ENCODE data around the gene ITGB1BP1.
"Not testable (repeated sequence)": the region's sequence is repeated elsewhere in the genome, so short reads cannot be mapped to it uniquely, and the experiment has no call there.

ITGB1BP1 gene

DNA sequence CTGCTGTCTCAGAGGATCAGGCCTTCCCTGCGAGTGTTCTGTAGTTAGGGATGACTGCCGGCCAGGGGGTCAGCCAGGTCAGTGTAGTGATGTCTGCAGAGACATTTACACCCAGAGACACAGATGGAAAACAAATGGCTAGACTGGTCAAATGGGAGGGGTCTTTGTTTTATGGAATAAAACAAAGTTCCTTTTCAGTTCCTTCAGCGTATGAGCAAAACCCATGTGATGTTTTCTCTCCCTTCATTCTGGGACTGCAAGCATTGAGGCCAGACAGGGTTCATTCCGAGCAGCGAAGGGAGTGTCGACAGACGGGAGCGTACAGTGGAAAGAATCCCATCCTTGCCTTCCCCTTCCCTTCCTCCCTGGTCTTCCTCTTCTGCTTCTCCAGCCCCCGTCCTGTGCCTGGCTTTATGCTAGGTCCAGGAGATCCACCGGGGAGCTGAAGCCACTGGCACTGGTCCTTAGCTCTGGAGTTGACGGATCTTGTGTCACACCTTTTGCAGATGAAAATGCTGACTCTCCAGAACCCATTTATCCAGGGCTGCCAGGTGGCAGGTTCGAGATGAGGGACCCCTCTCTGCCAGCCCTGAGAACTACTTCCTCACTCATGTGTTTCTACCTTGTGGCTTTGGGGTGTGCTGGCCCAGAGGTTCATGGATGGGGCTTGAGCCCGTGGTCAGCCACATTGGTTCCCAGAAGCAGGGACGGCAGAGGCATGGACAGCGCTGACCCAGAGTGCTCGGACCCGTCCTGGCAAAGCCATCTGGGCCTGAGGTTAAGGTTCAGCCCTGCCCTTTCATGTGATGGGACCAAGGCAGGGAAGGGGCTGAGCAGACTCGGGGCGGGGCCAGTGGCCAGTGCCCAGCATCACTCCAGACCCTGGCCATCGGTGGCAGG lies 24.2 kb downstream of the ITGB1BP1 start:
- CTCF ChIA-PET: no interaction called here
- no peak for TF ChIP-seq CTCF (conservative IDR thresholded peaks at IDR 0.05; ENCODE audit: low read depth)
- H3K27ac ChIP-seq: peak overlapping the region; percentile 52
- POLR2A ChIA-PET (ENCODE audit: low non-redundant PET): no interaction called here
- no peak for DNase-seq (ENCODE audit: low spot score)

GRCh38 chr2:9398251-9398650 lies 25.1 kb downstream of the ITGB1BP1 start:
- DNase-seq (ENCODE audit: low spot score); POLR2A ChIA-PET (ENCODE audit: low non-redundant PET); CTCF ChIA-PET: not testable (repeated sequence)
- peak overlapping the region; percentile 52 for H3K27ac ChIP-seq

DNA sequence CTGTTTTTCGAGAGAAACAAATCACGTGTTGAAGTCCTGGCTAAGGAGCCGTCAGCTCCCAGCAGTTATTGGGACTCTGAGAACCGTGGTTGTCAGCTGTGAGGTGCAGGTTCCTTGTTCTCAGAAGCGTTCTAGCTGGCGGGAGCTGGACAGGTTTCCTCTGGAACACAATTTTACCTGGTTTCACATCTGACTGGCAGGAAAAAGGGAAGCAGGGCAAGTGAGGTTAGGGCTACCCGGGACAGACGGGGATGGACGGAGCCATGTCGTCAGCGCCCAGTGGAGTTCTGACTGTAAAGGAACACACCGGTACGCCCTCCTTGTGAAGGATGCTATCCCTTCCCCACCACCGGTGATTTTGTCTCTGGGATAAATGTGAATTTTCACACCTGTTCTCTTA lies 26.1 kb downstream of the ITGB1BP1 start:
- no peak for DNase-seq (ENCODE audit: low spot score)
- peak overlapping the region; percentile 24; the same call in 1 of the 2 replicates for H3K27ac ChIP-seq
- ChIA-PET POLR2A (ENCODE audit: low non-redundant PET) (no interaction called here), CTCF (no interaction called here)
- no peak for TF ChIP-seq CTCF (conservative IDR thresholded peaks at IDR 0.05; ENCODE audit: low read depth)

DNA sequence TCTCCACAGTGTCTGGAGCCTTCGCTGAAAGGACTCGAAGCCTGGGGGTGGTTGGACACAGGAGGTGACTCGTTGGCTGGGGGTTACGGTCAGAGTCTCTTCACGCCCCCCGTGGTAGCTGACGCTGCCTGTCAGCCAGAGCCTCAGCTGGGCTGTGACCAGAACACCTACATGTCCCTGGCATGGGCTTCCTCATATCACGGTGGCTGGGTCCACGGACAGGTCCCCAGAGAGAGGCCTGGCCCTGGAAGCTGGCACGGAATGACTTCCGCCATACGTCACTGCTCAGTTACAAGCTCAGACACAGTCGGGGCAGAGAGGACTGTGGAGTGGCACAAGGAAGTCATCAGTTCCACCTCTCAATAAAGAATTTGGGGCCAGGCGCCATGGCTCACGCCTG lies 28.5 kb downstream of the ITGB1BP1 start:
- no peak for TF ChIP-seq CTCF (conservative IDR thresholded peaks at IDR 0.05; ENCODE audit: low read depth)
- no peak overlapping the region for H3K27ac ChIP-seq
- ChIA-PET CTCF (interaction anchor here (0.6 kb wide), 1 partner anchor 176 kb away, joined by 4 read pairs; no protein-coding TSS in a partner anchor), POLR2A (ENCODE audit: low non-redundant PET) (no interaction called here)
- DNase-seq (ENCODE audit: low spot score): no peak

- no peak for TF ChIP-seq CTCF (conservative IDR thresholded peaks at IDR 0.05; ENCODE audit: low read depth)
- H3K27ac ChIP-seq: peak overlapping the region; percentile 41
- no peak for DNase-seq (ENCODE audit: low spot score)
- CTCF ChIA-PET: no interaction called here
- POLR2A ChIA-PET (ENCODE audit: low non-redundant PET): no interaction called here
These were observed 30.2 kb downstream of the ITGB1BP1 start for GRCh38 chr2:9392898-9393765.

DNA sequence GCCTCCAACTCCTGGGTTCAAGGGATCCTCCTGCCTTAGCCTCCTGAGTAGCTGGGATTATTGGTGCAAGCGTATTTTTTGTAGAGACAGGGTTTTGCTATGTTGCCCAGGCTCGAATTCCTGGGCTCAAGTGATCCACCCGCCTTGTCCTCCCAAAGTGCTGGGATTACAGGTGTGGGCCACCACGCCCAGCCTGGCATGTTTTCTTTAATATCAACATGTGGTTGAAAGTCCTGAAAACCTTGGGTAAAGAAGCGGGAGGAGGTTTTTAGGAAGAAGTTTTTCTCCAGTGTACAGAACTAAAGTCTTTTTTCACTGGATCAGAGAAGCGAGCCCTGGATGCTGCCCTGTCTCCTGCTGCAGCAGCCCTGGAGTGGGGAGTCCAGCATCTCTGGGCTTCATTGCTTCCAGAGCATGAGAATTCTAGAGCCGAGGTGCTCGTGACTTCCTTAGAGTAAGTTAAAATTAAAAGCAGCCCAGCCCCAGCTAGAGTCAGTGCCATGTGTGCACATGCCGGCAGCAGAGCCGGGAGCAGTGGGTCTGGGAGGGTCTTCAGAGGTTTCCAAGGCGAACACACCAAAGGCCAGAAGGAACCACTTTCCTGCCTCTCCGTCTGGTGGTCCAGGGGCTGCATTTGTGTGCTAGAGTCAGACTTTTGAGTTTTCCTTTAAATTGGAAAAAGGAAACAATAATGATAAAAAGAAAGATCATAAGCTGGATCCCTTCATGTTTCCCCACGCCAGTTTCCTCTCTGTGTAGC lies 31.2 kb downstream of the ITGB1BP1 start:
- DNase-seq (ENCODE audit: low spot score): no peak
- ChIA-PET POLR2A (ENCODE audit: low non-redundant PET) (no interaction called here), CTCF (no interaction called here)
- H3K27ac ChIP-seq: peak overlapping the region; percentile 41
- TF ChIP-seq CTCF (conservative IDR thresholded peaks at IDR 0.05; ENCODE audit: low read depth): no peak
